IMR-90 (cell line): Measurements from ENCODE around the gene RNF6. TPM values are rescaled to one million over a fixed set of nuclear protein-coding genes. Genes with fewer than 3 reads are reported as not detected.

ENCODE experiments used
- ATAC-seq: fragments of 200-7000 bp; cut with Tn5 transposase; 2 replicates; pipeline ENCODE4 v1.9.1; 2020; ENCODE audit warnings: low read depth, mild to moderate bottlenecking, moderate library complexity
- BruUV-seq: library from RNA; stranded (reverse); fragments of 400-500 nt; replicated peaks from 2 replicates; lab custom pipeline; 2021; lab: Mats Ljungman, UMichigan
- CTCF ChIA-PET: fragments of 300-600 bp; formaldehyde crosslinking; extraction: SDS; loops from one replicate; lab custom pipeline; 2021; ENCODE audit warnings: antibody characterized with exemption; lab: Yijun Ruan, JAX
- POLR2A ChIA-PET: fragments of 300-600 bp; sonication (Branson Sonifier 250); formaldehyde crosslinking; loops from one replicate; lab custom pipeline; 2022; ENCODE audit warnings: antibody characterized with exemption; ENCODE audit not compliant: unreplicated experiment; lab: Charles Lee
- DNase-seq: peaks from one replicate; pipeline ENCODE4 v3.0.0; 2013
- H2AFZ ChIP-seq: replicated peaks from 2 replicates; pipeline ENCODE3; 2013; ENCODE audit warnings: low read length, mild to moderate bottlenecking; ENCODE audit not compliant: poor library complexity
- H2AK5ac ChIP-seq: 2 replicates; pipeline ENCODE4 v1.6.1; 2013; ENCODE audit warnings: low read depth, low read length, inconsistent platforms
- H2AK9ac ChIP-seq: replicated peaks from 2 replicates; pipeline ENCODE3; 2013; ENCODE audit warnings: mild to moderate bottlenecking, low read depth, low read length, moderate library complexity; ENCODE audit not compliant: poor library complexity
- H2BK120ac ChIP-seq: 2 replicates; pipeline ENCODE4 v1.6.1; 2013; ENCODE audit warnings: low read depth, low read length, inconsistent platforms
- H2BK15ac ChIP-seq: 3 replicates; pipeline ENCODE4 v1.6.1; 2013; ENCODE audit warnings: low read depth, low read length, inconsistent platforms
- H2BK20ac ChIP-seq: 2 replicates; pipeline ENCODE4 v1.6.1; 2013; ENCODE audit warnings: low read depth, mild to moderate bottlenecking, inconsistent platforms, low read length, moderate library complexity
- H2BK5ac ChIP-seq: 2 replicates; pipeline ENCODE4 v1.6.1; 2013; ENCODE audit warnings: mild to moderate bottlenecking, low read depth, low read length, inconsistent platforms; ENCODE audit not compliant: poor library complexity, severe bottlenecking
- H3K14ac ChIP-seq: replicated peaks from 2 replicates; pipeline ENCODE4 v1.6.1; 2013; ENCODE audit warnings: low read depth, low read length, inconsistent platforms
- H3K18ac ChIP-seq: 2 replicates; pipeline ENCODE4 v1.6.1; 2013; ENCODE audit warnings: low read depth, low read length, control low read depth
- H3K23ac ChIP-seq: 2 replicates; pipeline ENCODE4 v1.6.1; 2013; ENCODE audit warnings: low read depth, low read length, inconsistent platforms
- H3K27ac ChIP-seq: 2 replicates; pipeline ENCODE4 v1.5.1; 2013; ENCODE audit warnings: mild to moderate bottlenecking, control low read depth, low read length; ENCODE audit not compliant: insufficient read depth
- H3K27me3 ChIP-seq: 2 replicates; pipeline ENCODE4 v1.6.1; 2013; ENCODE audit warnings: low read length; ENCODE audit not compliant: control insufficient read depth, insufficient read depth
- H3K36me3 ChIP-seq: 2 replicates; pipeline ENCODE4 v1.6.1; 2013; ENCODE audit warnings: low read length, mixed read lengths; ENCODE audit not compliant: control insufficient read depth, insufficient read depth
- H3K4ac ChIP-seq: 2 replicates; pipeline ENCODE4 v1.6.1; 2013; ENCODE audit warnings: low read depth, low read length, inconsistent platforms
- H3K4me1 ChIP-seq: 2 replicates; pipeline ENCODE4 v1.6.1; 2013; ENCODE audit warnings: low read length, mixed read lengths; ENCODE audit not compliant: control insufficient read depth, insufficient read depth
- H3K4me2 ChIP-seq: 2 replicates; pipeline ENCODE4 v1.6.1; 2013; ENCODE audit warnings: low read depth, mild to moderate bottlenecking, control low read depth, low read length, moderate library complexity
- H3K4me3 ChIP-seq: 2 replicates; pipeline ENCODE4 v1.5.1; 2013; ENCODE audit warnings: low read depth, mild to moderate bottlenecking, control low read depth, low read length, moderate library complexity; ENCODE audit not compliant: insufficient read depth
- H3K56ac ChIP-seq: 2 replicates; pipeline ENCODE4 v1.6.1; 2013; ENCODE audit warnings: low read length, inconsistent platforms; ENCODE audit not compliant: insufficient read depth; ENCODE audit errors: extremely low read depth
- H3K79me1 ChIP-seq, 2 experiments: 2 replicates each; pipeline ENCODE4 v1.6.1; 2013; ENCODE audit warnings: low read length in 2 of 2, inconsistent platforms in 1 of 2, low read depth in 1 of 2
- H3K9ac ChIP-seq: 2 replicates; pipeline ENCODE4 v1.6.1; 2013; ENCODE audit warnings: low read depth, low read length, control low read depth
- H3K9me1 ChIP-seq: 2 replicates; pipeline ENCODE4 v1.6.1; 2013; ENCODE audit warnings: low read length, inconsistent platforms; ENCODE audit not compliant: insufficient read depth
- H3K9me3 ChIP-seq: 2 replicates; pipeline ENCODE4 v1.6.1; 2013; ENCODE audit warnings: low read length; ENCODE audit not compliant: control insufficient read depth, insufficient read depth
- H4K20me1 ChIP-seq: 2 replicates; pipeline ENCODE4 v1.6.1; 2013; ENCODE audit warnings: low read length, inconsistent platforms; ENCODE audit not compliant: insufficient read depth
- H4K5ac ChIP-seq: 2 replicates; pipeline ENCODE4 v1.6.1; 2013; ENCODE audit warnings: mild to moderate bottlenecking, low read depth, low read length, control low read depth
- H4K8ac ChIP-seq, 2 experiments: 2 replicates each; pipeline ENCODE4 v1.6.1; 2013; ENCODE audit warnings: low read depth in 2 of 2, low read length in 2 of 2, control low read depth in 1 of 2, inconsistent platforms in 1 of 2
- H4K91ac ChIP-seq: 2 replicates; pipeline ENCODE4 v1.6.1; 2013; ENCODE audit warnings: low read depth, low read length, inconsistent platforms; ENCODE audit not compliant: insufficient read depth
- CEBPB ChIP-seq: IDR thresholded peaks from 2 replicates; pipeline ENCODE4 v1.6.1; 2012; ENCODE audit warnings: low read depth, low read length, improper control_type of control experiment
- CHD1 ChIP-seq: IDR thresholded peaks from 2 replicates; pipeline ENCODE4 v1.6.1; 2012; ENCODE audit warnings: low read depth, low read length, improper control_type of control experiment
- MXI1 ChIP-seq: IDR thresholded peaks from 2 replicates; pipeline ENCODE4 v1.6.1; 2012; ENCODE audit warnings: low read depth, mild to moderate bottlenecking, low read length, moderate library complexity, borderline replicate concordance
- RAD21 ChIP-seq: IDR thresholded peaks from 2 replicates; pipeline ENCODE4 v1.6.1; 2012; ENCODE audit warnings: low read length, improper control_type of control experiment
- USF2 ChIP-seq: fragments of 150-350 bp; IDR thresholded peaks from 2 replicates; pipeline ENCODE4 v1.6.1; 2017; ENCODE audit warnings: mild to moderate bottlenecking, antibody characterized with exemption, low read length, low read depth
- WGBS, 2 experiments: methylation state at CpG; one replicate each; pipeline versions ENCODE4 v1.1.5 to v1.1.7; 2013; ENCODE audit warnings: missing lambda C conversion rate in 2 of 2; ENCODE audit not compliant: insufficient read length in 1 of 2; ENCODE audit errors: extremely low coverage in 2 of 2; 5-methylcytosine and 5-hydroxymethylcytosine counted together
- dilution Hi-C: fragments of 300-500 bp; cut with HindIII; formaldehyde crosslinking; loops from one replicate; pipeline ENCODE4 v1.14.3; 2018; ENCODE audit warnings: low sequenced_read_pairs; ENCODE audit not compliant: unreplicated experiment
- in situ Hi-C: fragments of 300-500 bp; cut with MboI; formaldehyde crosslinking; loops from 3 replicates; pipeline ENCODE4 v1.14.3; 2019; ENCODE audit warnings: low sequenced_read_pairs, inconsistent platforms, mixed read lengths
- intact Hi-C: fragments of 100-400 bp; cut with micrococcal nuclease; formaldehyde crosslinking; loops from 2 replicates; pipeline ENCODE4 v1.10.0; 2022
- polyA plus RNA-seq, 3 experiments: library from polyadenylated mRNA; depleted of rRNA; stranded (reverse); fragments of >200 nt; gene quantifications; 2 replicates each; pipeline ENCODE4 v1.2.3, GENCODE V29; 2012; ENCODE audit warnings: low replicate concordance in 1 of 3
- total RNA-seq: library from RNA; depleted of rRNA; stranded (reverse); fragments of >200 nt; gene quantifications from 2 replicates; pipeline ENCODE4 v1.2.3, GENCODE V29; 2012
- TF ChIP-seq, protein P1 (sequence below): conservative IDR thresholded peaks from 2 replicates; pipeline ENCODE4 v1.5.1; 2012; ENCODE audit warnings: mild to moderate bottlenecking, low read depth, low read length, improper control_type of control experiment

The RNF6 gene
- total and polyA plus RNA-seq, 2 of the 4 experiments (the other 2 are of a cell fraction): 22.9 to 33.3 TPM

- BruUV-seq: no TSS peak
- Histone ChIP-seq H3K36me3 (no peaks in the 10 kb centered on the region), H3K4me3 (no peak overlapping the region), H3K14ac (no peak overlapping the region), H3K4ac (no peak overlapping the region), H3K23ac (no peak overlapping the region), H4K20me1 (peaks cover 33% of the 10 kb centered on the region), H2BK120ac (no peak overlapping the region), H2BK20ac (no peak overlapping the region), H3K9me3 (no peaks in the 10 kb centered on the region), H3K27ac (no peak overlapping the region), H2BK15ac (no peak overlapping the region), H4K8ac (no peak overlapping the region), H4K91ac (no peak overlapping the region), H4K5ac (no peak overlapping the region), H3K4me1 (no peaks in the 10 kb centered on the region), H3K27me3 (no peaks in the 10 kb centered on the region), H2AFZ (no peak overlapping the region), H3K56ac (no peak overlapping the region), H2AK5ac (no peak overlapping the region), H3K79me1 (peaks cover 20 to 53% of the 10 kb centered on the region in 2 experiments), H3K4me2 (no peak overlapping the region), H2AK9ac (no peak overlapping the region), H3K18ac (no peak overlapping the region), H3K9me1 (peaks cover 3% of the 10 kb centered on the region; the same call in 1 of the 2 replicates), H3K9ac (no peak overlapping the region), H2BK5ac (no peak overlapping the region)
- dilution Hi-C loops: no loop called here
- ChIA-PET POLR2A (no interaction called here), CTCF (no interaction called here)
- no peak for TF ChIP-seq MXI1
- TF ChIP-seq, protein P1, sequence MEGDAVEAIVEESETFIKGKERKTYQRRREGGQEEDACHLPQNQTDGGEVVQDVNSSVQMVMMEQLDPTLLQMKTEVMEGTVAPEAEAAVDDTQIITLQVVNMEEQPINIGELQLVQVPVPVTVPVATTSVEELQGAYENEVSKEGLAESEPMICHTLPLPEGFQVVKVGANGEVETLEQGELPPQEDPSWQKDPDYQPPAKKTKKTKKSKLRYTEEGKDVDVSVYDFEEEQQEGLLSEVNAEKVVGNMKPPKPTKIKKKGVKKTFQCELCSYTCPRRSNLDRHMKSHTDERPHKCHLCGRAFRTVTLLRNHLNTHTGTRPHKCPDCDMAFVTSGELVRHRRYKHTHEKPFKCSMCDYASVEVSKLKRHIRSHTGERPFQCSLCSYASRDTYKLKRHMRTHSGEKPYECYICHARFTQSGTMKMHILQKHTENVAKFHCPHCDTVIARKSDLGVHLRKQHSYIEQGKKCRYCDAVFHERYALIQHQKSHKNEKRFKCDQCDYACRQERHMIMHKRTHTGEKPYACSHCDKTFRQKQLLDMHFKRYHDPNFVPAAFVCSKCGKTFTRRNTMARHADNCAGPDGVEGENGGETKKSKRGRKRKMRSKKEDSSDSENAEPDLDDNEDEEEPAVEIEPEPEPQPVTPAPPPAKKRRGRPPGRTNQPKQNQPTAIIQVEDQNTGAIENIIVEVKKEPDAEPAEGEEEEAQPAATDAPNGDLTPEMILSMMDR: no peak
- no peak for TF ChIP-seq CEBPB
- TF ChIP-seq CHD1: no peak
- TF ChIP-seq RAD21: no peak
- no peak for TF ChIP-seq USF2
- intact Hi-C loops: no loop called here
- DNase-seq (no peak), ATAC-seq (no peak)
- in situ Hi-C loops: no loop called here
- no CpG with 5 or more reads among the region's 3 CpGs for WGBS, 2 experiments
Measured at GRCh38 chr13:26270707-26271106, 48.6 kb upstream of the RNF6 start.
